Nephron progenitor cell (in vitro differentiated cells): ENCODE measurements around the gene MYLK.

Experiments used
- DNase-seq: peaks from one replicate; pipeline ENCODE4 v3.0.0; 2021
- H3K27ac Mint-ChIP-seq: 2 replicates; pipeline ENCODE4 v1.8.0; 2021; ENCODE audit warnings: mild to moderate bottlenecking, moderate library complexity, mixed read lengths
- H3K27me3 Mint-ChIP-seq: 2 replicates; pipeline ENCODE4 v1.8.0; 2021; ENCODE audit warnings: mild to moderate bottlenecking, low read depth, mixed read lengths; ENCODE audit not compliant: poor library complexity
- H3K36me3 Mint-ChIP-seq: 2 replicates; pipeline ENCODE4 v1.8.0; 2021; ENCODE audit warnings: low read depth, mixed read lengths
- H3K4me1 Mint-ChIP-seq: 2 replicates; pipeline ENCODE4 v1.8.0; 2021; ENCODE audit warnings: mixed read lengths
- H3K4me3 Mint-ChIP-seq: 2 replicates; pipeline ENCODE4 v1.8.0; 2021; ENCODE audit warnings: mild to moderate bottlenecking, moderate library complexity, mixed read lengths
- H3K9me3 Mint-ChIP-seq: 2 replicates; pipeline ENCODE4 v1.8.0; 2021; ENCODE audit warnings: mild to moderate bottlenecking, moderate library complexity, mixed read lengths
- TF ChIP-seq, protein P1 (sequence below): fragments of 200-600 bp; sonication (generic); IDR thresholded peaks from 2 replicates; pipeline ENCODE4 v1.5.0; 2021; ENCODE audit warnings: antibody characterized with exemption

Gene MYLK

DNA sequence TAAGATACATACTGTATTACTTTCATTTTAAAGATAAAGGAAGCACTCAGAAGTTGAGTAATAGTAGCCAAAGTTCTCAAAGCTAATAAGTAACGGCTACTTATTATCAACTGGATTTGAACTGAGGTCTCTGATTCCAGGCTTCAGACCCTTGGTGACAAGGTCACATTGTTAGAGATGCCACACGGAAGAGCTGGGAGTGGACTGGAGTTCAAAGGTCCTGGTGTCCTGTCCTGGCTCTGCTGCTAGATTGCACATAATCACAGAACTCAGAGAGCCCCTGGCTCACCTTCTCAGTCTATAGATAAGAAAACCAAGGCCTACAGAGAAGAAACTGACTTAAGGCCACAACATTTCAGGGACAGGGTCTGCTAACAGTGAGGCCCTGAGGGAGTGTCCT is 75.3 kb downstream of the MYLK start:
- Mint-ChIP-seq H3K9me3 (no peaks in the 10 kb centered on the region), H3K4me1 (peaks cover 13% of the 10 kb centered on the region), H3K27ac (no peak overlapping the region), H3K4me3 (no peak overlapping the region), H3K27me3 (peaks cover 1% of the 10 kb centered on the region), H3K36me3 (no peaks in the 10 kb centered on the region)
- TF ChIP-seq, protein P1, sequence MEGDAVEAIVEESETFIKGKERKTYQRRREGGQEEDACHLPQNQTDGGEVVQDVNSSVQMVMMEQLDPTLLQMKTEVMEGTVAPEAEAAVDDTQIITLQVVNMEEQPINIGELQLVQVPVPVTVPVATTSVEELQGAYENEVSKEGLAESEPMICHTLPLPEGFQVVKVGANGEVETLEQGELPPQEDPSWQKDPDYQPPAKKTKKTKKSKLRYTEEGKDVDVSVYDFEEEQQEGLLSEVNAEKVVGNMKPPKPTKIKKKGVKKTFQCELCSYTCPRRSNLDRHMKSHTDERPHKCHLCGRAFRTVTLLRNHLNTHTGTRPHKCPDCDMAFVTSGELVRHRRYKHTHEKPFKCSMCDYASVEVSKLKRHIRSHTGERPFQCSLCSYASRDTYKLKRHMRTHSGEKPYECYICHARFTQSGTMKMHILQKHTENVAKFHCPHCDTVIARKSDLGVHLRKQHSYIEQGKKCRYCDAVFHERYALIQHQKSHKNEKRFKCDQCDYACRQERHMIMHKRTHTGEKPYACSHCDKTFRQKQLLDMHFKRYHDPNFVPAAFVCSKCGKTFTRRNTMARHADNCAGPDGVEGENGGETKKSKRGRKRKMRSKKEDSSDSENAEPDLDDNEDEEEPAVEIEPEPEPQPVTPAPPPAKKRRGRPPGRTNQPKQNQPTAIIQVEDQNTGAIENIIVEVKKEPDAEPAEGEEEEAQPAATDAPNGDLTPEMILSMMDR, result no peak
- DNase-seq, result no peak

DNA sequence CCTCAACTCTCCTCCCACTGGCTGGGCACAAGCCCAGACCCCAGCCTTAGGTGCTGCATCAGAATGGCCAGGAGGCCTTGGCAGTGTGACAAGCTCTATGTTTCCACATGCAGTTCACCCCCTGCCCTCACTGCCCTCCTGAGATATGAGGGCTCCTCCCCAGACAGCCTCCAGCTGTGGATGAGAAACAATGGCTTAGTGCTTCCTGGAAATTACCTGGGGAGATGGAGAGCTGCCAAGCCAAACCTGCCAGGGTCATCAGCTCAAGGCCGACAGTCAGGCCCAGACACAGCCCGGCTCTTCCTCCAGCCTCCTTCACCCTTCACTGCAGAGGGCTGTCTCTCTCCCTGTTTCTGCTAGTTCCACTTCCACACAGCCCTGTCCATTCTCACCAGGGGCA is 76.3 kb downstream of the MYLK start:
- H3K36me3 Mint-ChIP-seq, result no peaks in the 10 kb centered on the region
- H3K4me1 Mint-ChIP-seq, result peaks cover 15% of the 10 kb centered on the region
- H3K27ac Mint-ChIP-seq, result peak overlapping the region; percentile 2
- H3K4me3 Mint-ChIP-seq, result no peak overlapping the region
- no peaks in the 10 kb centered on the region for H3K9me3 Mint-ChIP-seq
- H3K27me3 Mint-ChIP-seq, result peaks cover 5% of the 10 kb centered on the region
- no peak for DNase-seq
- TF ChIP-seq, protein P1, result no peak

DNA sequence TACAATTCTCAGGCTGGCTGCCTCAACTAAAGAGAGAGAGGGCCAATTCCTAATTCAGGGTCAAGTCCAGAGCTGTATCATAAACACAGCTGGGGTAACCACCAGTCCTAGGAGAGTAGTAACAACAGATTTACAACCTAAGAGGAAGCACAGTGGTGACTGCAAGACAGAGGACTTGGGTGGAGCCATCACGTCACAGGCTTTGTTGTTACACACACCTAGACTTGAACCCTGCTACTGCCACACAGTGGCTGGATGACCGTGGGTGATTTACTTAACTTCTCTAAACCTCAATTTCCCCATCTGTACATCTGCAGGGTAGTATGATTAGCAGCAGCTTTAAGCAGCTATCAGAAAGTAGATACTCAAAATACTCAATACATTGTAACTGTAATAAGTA is 78.6 kb downstream of the MYLK start:
- Mint-ChIP-seq H3K4me1 (peaks cover 21% of the 10 kb centered on the region), H3K27me3 (peaks cover 6% of the 10 kb centered on the region), H3K4me3 (no peak overlapping the region), H3K9me3 (no peaks in the 10 kb centered on the region), H3K36me3 (no peaks in the 10 kb centered on the region), H3K27ac (no peak overlapping the region)
- TF ChIP-seq, protein P1, result no peak
- no peak for DNase-seq

DNA sequence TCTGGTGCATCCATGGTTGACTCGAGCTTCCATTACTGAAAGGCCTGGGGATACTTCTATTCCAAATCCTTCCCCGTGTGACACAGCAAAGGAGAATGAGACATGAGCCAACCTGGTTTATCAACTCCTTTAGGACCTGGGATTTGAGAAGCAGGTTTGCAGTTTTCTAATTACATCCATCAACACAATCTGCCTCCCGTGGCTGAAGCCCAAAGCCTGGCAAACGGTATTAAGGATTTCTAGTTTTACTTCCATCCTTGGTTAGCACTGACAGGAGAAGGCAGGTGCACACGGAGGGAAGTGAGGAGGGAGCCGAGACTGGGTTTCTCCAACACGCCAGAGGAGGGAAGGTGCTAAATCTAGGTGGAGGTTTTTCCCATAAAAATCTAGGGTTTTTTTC is 79.0 kb downstream of the MYLK start:
- Mint-ChIP-seq H3K4me3 (no peak overlapping the region), H3K36me3 (no peaks in the 10 kb centered on the region), H3K27ac (no peak overlapping the region), H3K9me3 (no peaks in the 10 kb centered on the region), H3K27me3 (peaks cover 6% of the 10 kb centered on the region), H3K4me1 (peaks cover 25% of the 10 kb centered on the region)
- DNase-seq, result no peak
- TF ChIP-seq, protein P1, result no peak

DNA sequence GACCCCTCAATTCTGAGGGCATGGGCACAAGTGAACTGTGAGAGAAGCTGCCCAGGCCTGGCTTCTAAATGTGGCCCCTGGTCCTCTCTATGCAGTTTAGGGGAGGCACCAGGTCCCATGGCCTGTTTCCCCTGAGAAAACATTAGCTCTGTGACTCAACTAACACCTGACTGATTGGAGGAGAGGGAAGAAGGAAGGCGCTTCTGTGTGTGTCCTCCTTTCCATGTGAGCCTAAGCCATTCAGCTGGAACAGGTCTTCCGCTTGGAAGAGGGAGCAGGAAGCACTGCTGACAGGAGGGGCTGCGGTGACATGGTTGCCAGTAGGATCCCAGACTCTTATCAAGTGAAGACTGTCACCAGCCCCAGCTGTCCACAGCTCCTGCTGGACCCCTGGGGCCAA is 79.5 kb downstream of the MYLK start:
- H3K4me1 Mint-ChIP-seq, result peaks cover 30% of the 10 kb centered on the region
- H3K4me3 Mint-ChIP-seq, result no peak overlapping the region
- TF ChIP-seq, protein P1, result no peak
- no peaks in the 10 kb centered on the region for H3K36me3 Mint-ChIP-seq
- peaks cover 6% of the 10 kb centered on the region for H3K27me3 Mint-ChIP-seq
- H3K9me3 Mint-ChIP-seq, result no peaks in the 10 kb centered on the region
- no peak for DNase-seq
- H3K27ac Mint-ChIP-seq, result peak overlapping the region; percentile 4

DNA sequence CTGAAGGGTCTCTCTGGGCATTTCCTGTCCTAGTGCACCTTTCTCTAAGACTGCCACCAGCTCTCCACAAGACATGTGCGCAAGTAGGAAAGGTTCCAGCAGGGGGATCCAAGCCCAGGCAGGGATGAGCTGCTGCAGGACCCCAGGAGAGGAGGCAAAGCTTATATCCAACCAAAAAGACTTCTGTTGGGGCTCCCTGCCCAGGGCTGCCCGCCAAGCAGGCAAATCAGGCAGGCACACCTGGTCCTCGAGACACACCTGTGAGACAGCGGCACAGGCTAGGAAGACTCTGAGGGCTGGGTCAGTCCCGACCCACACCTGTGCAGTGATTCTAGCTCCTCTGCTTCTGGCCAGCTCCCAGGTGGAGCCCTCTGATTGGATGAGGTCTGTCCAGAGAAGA is 80.6 kb downstream of the MYLK start:
- peaks cover 41% of the 10 kb centered on the region for H3K4me1 Mint-ChIP-seq
- no peaks in the 10 kb centered on the region for H3K9me3 Mint-ChIP-seq
- TF ChIP-seq, protein P1, result no peak
- peaks cover 6% of the 10 kb centered on the region for H3K27me3 Mint-ChIP-seq
- no peaks in the 10 kb centered on the region for H3K36me3 Mint-ChIP-seq
- H3K27ac Mint-ChIP-seq, result no peak overlapping the region
- no peak for DNase-seq
- H3K4me3 Mint-ChIP-seq, result no peak overlapping the region
